HG02623 (cell line): Measurements from ENCODE around the gene METAP2.

ENCODE experiments used
- ATAC-seq: cut with Tn5 transposase; IDR thresholded peaks from one replicate; pipeline ENCODE4 v1.9.1; 2021; ENCODE audit warnings: moderate library complexity; ENCODE audit not compliant: unreplicated experiment

METAP2 gene

GRCh38 chr12:95548539-95549391 is 74.8 kb downstream of the METAP2 start:
- no peak for ATAC-seq

GRCh38 chr12:95549392-95550084 is 75.6 kb downstream of the METAP2 start:
- ATAC-seq: no peak

GRCh38 chr12:95551305-95551704 is 77.4 kb downstream of the METAP2 start, which contains the start of gene USP44:
USP44 (minus strand) TSS chr12:95551476; CDS start chr12:95534256, 17,220 bp downstream.
- no peak for ATAC-seq

GRCh38 chr12:95551913-95552516 is 78.1 kb downstream of the METAP2 start:
- ATAC-seq: no peak

GRCh38 chr12:95553197-95553943 is 79.4 kb downstream of the METAP2 start:
- no peak for ATAC-seq

- no peak for ATAC-seq
Measured at GRCh38 chr12:95554532-95555071, 80.7 kb downstream of the METAP2 start.

- no peak for ATAC-seq
Measured at GRCh38 chr12:95557625-95558024, 83.7 kb downstream of the METAP2 start.
